Measurements from ENCODE around the gene TMC3.
"Not testable (repeated sequence)": the region's sequence is repeated elsewhere in the genome, so short reads cannot be mapped to it uniquely, and the experiment has no call there.

The TMC3 gene

DNA sequence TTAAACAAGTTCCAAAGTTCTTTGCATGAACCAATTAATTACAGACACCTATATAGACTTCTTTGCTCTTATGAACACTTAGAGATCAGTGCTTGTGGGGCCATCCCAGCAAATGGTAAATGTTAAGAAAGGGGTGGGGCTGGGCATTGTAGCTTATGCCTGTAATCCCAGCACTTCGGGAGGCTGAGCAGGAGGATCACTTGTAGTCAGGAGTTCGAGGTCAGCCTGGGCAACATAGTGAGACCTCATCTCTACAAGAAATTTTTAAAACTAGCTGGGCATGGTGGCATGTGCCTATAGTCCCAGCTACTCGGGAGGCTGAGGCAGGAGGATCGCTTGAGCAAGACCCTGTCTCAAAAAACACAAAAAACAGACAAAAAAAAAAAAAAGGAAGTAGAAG is 30.6 kb downstream of the TMC3 start:
- no peak for DNase-seq (ENCODE audit: low read depth)

DNA sequence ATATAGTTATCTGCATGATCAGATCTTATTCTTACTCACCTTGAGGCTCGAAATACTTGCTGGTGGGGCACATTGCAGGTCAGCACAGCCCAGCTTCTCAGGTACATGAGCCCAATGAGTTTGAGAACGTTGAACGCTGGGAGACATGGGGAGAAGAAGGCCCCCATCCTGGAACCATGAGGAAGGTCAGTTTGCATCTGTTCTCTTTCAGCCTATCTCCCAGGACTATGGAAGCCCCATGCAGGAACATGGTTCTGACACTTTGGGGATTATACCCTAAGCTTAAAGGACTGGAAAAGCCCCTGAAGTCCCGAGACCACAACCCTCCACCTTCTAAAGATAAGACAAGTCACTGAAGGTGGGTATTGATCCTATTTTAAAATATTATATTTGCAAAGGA is 32.7 kb downstream of the TMC3 start:
- DNase-seq (ENCODE audit: low read depth), result no peak

DNA sequence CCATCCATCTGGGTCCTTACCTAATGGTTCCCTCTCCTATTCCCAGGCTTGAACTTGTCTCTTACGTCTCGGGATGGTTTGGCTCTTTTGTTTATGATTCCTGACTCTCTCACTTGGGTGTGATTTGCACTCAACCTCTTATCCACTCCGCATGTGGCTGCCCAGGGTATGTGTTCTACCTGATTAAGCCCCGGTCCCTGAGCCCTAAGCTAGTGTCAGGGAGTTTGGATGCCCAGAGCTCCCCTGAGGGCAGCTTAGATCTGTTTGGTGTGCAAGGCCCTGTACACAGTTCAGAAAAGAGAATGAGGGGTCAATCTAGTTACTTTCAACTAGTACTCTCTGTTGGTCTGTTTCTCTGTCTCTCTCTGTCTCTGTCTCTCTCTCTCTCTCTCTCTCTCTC is 34.2 kb downstream of the TMC3 start:
- DNase-seq (ENCODE audit: low read depth), result no peak

- no peak for DNase-seq (ENCODE audit: low read depth)
These were observed 34.7 kb downstream of the TMC3 start for GRCh38 chr15:81339321-81339720.

DNA sequence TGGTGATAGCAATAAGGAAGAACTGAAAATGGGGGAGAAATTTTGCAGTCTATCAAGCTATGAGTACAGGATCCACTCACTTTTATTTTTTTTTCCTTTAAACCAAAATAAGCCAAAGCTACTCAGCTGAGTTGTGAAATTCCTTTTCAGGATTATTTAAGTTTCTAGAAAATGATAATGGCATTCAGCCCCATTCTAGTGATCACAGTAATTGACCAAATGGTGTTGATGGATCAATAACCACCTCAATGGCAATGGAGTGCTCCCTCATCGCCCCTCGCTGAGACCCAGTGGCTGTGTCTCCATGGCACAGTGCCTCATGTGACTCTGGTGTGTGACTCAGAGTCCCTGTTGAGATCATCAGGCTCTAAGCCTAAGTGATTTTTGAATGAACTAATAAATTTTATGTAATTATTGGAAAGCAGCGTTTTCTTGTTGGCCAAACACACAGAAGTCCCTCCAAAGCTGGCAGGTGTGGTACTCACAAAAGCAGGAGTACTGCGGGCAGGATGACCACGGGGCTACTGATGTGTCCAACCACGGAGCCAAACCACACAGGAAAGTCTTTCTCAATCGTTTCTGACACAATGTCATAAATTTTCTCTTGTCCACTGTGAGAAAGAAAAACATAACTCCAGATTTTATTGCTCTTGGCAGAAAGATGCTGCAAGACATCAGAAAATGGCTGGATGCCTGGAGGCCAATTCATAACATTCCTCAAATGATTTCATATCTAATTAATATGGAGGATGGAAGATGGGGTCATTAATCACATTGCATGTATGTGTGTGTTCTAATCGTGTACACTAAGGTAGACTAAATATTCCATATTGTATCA is 35.6 kb downstream of the TMC3 start:
- peak; percentile 78 for DNase-seq (ENCODE audit: low read depth)

GRCh38 chr15:81337713-81338157 is 36.3 kb downstream of the TMC3 start:
- no peak for DNase-seq (ENCODE audit: low read depth)

- no peak for DNase-seq (ENCODE audit: low read depth)
These were observed 36.8 kb downstream of the TMC3 start for GRCh38 chr15:81337241-81337640.

DNA sequence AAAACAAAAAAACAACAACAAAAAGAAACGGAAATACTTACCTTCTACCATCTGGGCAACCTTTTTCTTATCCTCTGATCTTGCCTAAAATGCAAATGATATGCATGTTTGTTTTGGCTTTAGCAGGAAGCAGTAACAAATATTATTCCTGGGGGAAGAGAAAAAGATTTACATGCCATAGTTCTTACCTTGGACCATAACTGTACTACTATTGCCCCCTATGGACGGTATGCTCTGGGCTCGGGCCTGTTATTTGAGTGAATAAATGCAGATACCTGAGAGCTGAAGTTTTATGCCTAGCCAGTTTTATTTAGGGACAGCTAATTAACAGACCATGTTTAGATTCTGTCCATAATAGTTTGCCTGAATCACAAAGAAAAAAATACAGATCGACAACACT is 37.4 kb downstream of the TMC3 start:
- DNase-seq (ENCODE audit: low read depth), result no peak

DNA sequence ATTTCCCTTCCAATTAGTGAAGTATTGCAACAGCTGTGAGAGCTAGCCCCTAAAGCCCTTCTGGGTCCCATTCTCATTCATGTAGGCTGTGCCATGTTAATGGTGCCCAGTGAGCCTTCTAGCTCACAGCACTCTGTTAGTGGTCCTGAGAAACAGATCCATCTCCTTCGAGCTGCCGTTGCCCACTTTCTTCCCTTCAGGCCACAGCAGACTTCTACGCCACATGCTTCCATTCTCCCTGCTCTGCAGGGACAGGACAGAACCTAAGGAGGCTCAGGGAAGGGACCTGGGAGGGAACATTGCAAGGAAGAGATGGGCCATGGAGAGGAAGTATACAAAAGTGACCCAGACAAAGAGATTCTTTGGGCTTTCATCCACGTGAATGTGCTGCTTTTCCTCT is 38.4 kb downstream of the TMC3 start:
- no peak for DNase-seq (ENCODE audit: low read depth)

- DNase-seq (ENCODE audit: low read depth), result no peak
These were observed 39.1 kb downstream of the TMC3 start for GRCh38 chr15:81334768-81335435.

- no peak for DNase-seq (ENCODE audit: low read depth)
These were observed 40.6 kb downstream of the TMC3 start for GRCh38 chr15:81333363-81333762.

GRCh38 chr15:81332326-81332725 is 41.7 kb downstream of the TMC3 start:
- DNase-seq (ENCODE audit: low read depth), result no peak

DNA sequence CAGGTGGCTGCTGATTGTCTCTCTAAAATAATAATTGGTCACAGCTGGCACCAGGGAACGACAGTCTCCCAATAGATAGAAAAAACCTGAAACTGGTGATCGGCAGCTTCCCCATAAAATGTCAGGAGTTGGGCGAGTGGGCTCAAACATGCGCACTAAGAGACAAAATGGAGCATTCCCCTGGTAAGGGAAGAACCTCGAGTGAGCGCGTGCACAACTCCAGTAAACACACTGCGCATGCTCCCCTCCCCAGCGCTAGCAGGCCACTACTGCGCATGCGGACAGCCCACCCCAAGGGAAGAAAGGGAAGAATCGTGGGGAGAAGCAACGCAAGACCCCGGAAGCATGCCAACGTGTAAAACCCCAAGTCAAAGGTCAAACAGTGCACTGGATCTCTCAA is 42.4 kb downstream of the TMC3 start:
- no peak for DNase-seq (ENCODE audit: low read depth)

- DNase-seq (ENCODE audit: low read depth), result not testable (repeated sequence)
These were observed 42.9 kb downstream of the TMC3 start for GRCh38 chr15:81331141-81331540.

DNA sequence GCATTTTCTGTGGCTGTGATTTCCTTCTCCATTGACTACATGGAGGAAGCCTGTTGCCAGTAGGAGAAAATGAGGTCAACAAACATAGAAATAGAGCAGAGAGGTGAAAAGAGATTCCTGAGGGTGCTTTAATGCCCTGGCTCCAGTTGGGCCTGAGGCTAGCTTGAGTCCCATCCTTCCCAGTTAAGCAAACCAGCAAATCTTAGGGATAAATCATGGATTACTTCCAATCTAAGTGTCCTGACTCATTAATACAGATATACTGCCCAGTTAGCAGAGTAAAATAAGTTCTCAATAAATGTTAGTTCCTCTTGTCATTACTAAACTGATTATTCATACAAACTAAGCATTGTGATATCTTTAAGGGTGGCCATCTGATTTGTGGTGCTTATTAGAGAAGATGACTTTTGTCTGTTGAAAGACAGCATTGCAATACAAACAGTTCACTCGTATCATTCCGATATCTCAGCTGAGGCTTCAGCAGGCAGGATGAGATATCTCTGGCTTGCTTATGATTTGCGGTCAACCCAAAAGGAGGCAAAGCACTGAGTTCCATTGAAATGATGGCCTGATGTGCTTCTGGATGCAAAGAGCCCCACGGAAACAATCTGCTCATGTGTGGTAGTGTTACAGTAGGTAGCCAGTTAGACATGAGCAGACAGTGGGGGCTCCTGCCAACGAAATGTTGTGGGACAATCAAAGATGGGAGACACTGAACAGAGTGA is 43.5 kb downstream of the TMC3 start:
- DNase-seq (ENCODE audit: low read depth), result no peak

DNA sequence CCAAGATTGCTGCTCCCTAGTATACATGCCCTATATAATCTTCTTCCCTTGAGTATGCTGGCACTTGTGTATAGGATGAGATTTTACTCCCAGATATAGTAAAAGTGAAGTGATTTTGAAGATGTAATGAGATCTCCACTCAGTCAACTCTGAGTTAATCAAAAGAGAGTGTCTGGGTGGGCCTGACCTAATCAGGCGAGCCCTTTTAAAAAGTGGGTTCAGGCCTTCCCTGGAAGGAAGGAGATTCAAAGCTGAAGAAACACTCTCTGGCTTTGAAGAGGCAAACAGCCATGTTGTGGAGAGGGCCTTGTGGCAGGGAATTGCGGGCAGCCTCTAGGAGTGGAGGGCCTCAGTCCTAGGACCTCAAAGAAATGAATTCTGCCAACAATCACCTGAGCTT is 44.6 kb downstream of the TMC3 start:
- no peak for DNase-seq (ENCODE audit: low read depth)

GRCh38 chr15:81327516-81327915 is 46.5 kb downstream of the TMC3 start:
- DNase-seq (ENCODE audit: low read depth), result peak; percentile 60

GRCh38 chr15:81326466-81327212 is 47.4 kb downstream of the TMC3 start:
- no peak for DNase-seq (ENCODE audit: low read depth)

- DNase-seq (ENCODE audit: low read depth), result peak; percentile 79
These were observed 49.8 kb downstream of the TMC3 start, which contains the start of gene STARD5 for GRCh38 chr15:81323944-81324881. Gene STARD5 (minus strand): TSS chr15:81324141. CDS start chr15:81324099, 42 bp downstream.

- no peak for DNase-seq (ENCODE audit: low read depth)
These were observed 50.5 kb downstream of the TMC3 start for GRCh38 chr15:81323559-81323943.

GRCh38 chr15:81322676-81323253 is 51.2 kb downstream of the TMC3 start:
- no peak for DNase-seq (ENCODE audit: low read depth)
